SK-N-SH treated with all-trans-retinoic acid at 6 μM for 48 hours (cell line): Measurements from ENCODE around the gene KIAA0513.

ENCODE experiments used
- ATAC-seq: fragments of 200-7000 bp; cut with Tn5 transposase; 3 replicates; pipeline ENCODE4 v1.9.1; 2020; ENCODE audit warnings: mild to moderate bottlenecking, moderate library complexity
- BACH2 ChIP-seq: fragments of 250-450 bp; sonication (Bioruptor Pico); IDR thresholded peaks from 2 replicates; pipeline ENCODE4 v1.9.0; 2021; ENCODE audit warnings: mild to moderate bottlenecking, borderline replicate concordance
- CSDC2 ChIP-seq: fragments of 250-450 bp; sonication (Bioruptor Pico); IDR thresholded peaks from 2 replicates; pipeline ENCODE4 v1.5.0; 2020; ENCODE audit warnings: mild to moderate bottlenecking, moderate library complexity
- ESRRG ChIP-seq: fragments of 250-450 bp; sonication (Bioruptor Pico); IDR thresholded peaks from 2 replicates; pipeline ENCODE4 v1.6.1; 2021; ENCODE audit warnings: mild to moderate bottlenecking
- GLIS3 ChIP-seq: fragments of 250-450 bp; sonication (Bioruptor Pico); IDR thresholded peaks from 2 replicates; pipeline ENCODE4 v1.5.0; 2020; ENCODE audit warnings: mild to moderate bottlenecking, moderate library complexity
- ISL1 ChIP-seq: fragments of 250-450 bp; sonication (Bioruptor Pico); IDR thresholded peaks from 2 replicates; pipeline ENCODE4 v2.1.2; 2022; ENCODE audit warnings: mild to moderate bottlenecking, moderate library complexity
- OSR1 ChIP-seq: fragments of 250-450 bp; sonication (Bioruptor Pico); IDR thresholded peaks from 2 replicates; pipeline ENCODE4 v1.8.0; 2022; ENCODE audit warnings: moderate library complexity, mild to moderate bottlenecking, inconsistent platforms
- RARB ChIP-seq: fragments of 250-450 bp; sonication (Bioruptor Pico); IDR thresholded peaks from 2 replicates; pipeline ENCODE4 v1.8.0; 2021; ENCODE audit warnings: mild to moderate bottlenecking, moderate library complexity
- SNAI2 ChIP-seq: fragments of 250-450 bp; sonication (Bioruptor Pico); IDR thresholded peaks from 2 replicates; pipeline ENCODE4 v1.5.0; 2020; ENCODE audit warnings: mild to moderate bottlenecking, moderate library complexity
- TOX ChIP-seq: fragments of 250-450 bp; sonication (Bioruptor Pico); IDR thresholded peaks from 2 replicates; pipeline ENCODE4 v1.8.0; 2021; ENCODE audit warnings: mild to moderate bottlenecking, moderate library complexity, borderline replicate concordance
- ZC3H10 ChIP-seq: fragments of 250-450 bp; sonication (Bioruptor Pico); IDR thresholded peaks from 2 replicates; pipeline ENCODE4 v1.5.1; 2021; ENCODE audit warnings: mild to moderate bottlenecking, moderate library complexity
- ZFP3 ChIP-seq: fragments of 250-450 bp; sonication (Bioruptor Pico); IDR thresholded peaks from 2 replicates; pipeline ENCODE4 v1.5.0; 2020; ENCODE audit warnings: mild to moderate bottlenecking, moderate library complexity
- ZFP30 ChIP-seq: fragments of 450-650 bp; formaldehyde crosslinking; IDR thresholded peaks from 2 replicates; pipeline ENCODE4 v1.5.0; 2022; ENCODE audit warnings: mild to moderate bottlenecking, moderate library complexity
- ZNF565 ChIP-seq: fragments of 450-650 bp; formaldehyde crosslinking; conservative IDR thresholded peaks from 2 replicates; pipeline ENCODE4 v1.5.0; 2020; ENCODE audit warnings: low read depth, mild to moderate bottlenecking, moderate library complexity
- ZNF70 ChIP-seq: fragments of 450-650 bp; formaldehyde crosslinking; IDR thresholded peaks from 2 replicates; pipeline ENCODE4 v1.5.0; 2020; ENCODE audit warnings: mild to moderate bottlenecking, moderate library complexity
- ZNF8 ChIP-seq: fragments of 450-650 bp; formaldehyde crosslinking; IDR thresholded peaks from 2 replicates; pipeline ENCODE4 v1.5.0; 2020; ENCODE audit warnings: mild to moderate bottlenecking, moderate library complexity
- TF ChIP-seq, protein P1 (sequence below): fragments of 250-450 bp; sonication (Bioruptor Pico); IDR thresholded peaks from 2 replicates; pipeline ENCODE4 v1.8.0; 2020; ENCODE audit warnings: mild to moderate bottlenecking, moderate library complexity, borderline replicate concordance
- TF ChIP-seq, protein P2 (sequence below): fragments of 250-450 bp; sonication (Bioruptor Pico); IDR thresholded peaks from 2 replicates; pipeline ENCODE4 v1.5.0; 2020; ENCODE audit warnings: mild to moderate bottlenecking, moderate library complexity
- TF ChIP-seq, protein P3 (sequence below): fragments of 250-450 bp; sonication (Bioruptor Pico); IDR thresholded peaks from 2 replicates; pipeline ENCODE4 v1.8.0; 2021; ENCODE audit warnings: low read depth, mild to moderate bottlenecking, moderate library complexity, borderline replicate concordance
- TF ChIP-seq, protein P4 (sequence below): fragments of 250-450 bp; sonication (Bioruptor Pico); IDR thresholded peaks from 2 replicates; pipeline ENCODE4 v1.5.1; 2020; ENCODE audit warnings: low read depth, mild to moderate bottlenecking, moderate library complexity

KIAA0513 gene

DNA sequence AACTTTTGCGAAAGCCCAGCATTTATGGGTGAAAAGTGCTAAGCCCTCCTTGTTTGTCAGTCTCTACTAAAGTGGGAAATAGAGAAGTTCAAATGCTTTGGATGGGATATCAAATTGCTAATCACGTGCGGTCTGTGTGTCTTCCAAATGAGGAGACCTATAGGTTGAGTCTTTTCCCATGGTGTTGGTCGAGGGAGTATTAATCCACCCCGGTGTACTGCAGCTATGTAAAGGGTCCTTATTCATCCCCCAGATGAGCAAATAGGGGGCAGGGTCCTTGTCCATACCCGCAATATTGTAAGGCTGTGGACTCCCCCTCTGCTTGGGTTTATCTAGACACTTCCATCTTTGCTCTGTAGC, 14.6 kb downstream of the KIAA0513 start:
- no peak for ATAC-seq
- TF ChIP-seq RARB (CRISPR knock-in tag) (no peak), ZFP3 (CRISPR knock-in tag) (no peak), ESRRG (CRISPR knock-in tag) (no peak), ZFP30 (CRISPR knock-in tag) (no peak)
- TF ChIP-seq, protein P1, sequence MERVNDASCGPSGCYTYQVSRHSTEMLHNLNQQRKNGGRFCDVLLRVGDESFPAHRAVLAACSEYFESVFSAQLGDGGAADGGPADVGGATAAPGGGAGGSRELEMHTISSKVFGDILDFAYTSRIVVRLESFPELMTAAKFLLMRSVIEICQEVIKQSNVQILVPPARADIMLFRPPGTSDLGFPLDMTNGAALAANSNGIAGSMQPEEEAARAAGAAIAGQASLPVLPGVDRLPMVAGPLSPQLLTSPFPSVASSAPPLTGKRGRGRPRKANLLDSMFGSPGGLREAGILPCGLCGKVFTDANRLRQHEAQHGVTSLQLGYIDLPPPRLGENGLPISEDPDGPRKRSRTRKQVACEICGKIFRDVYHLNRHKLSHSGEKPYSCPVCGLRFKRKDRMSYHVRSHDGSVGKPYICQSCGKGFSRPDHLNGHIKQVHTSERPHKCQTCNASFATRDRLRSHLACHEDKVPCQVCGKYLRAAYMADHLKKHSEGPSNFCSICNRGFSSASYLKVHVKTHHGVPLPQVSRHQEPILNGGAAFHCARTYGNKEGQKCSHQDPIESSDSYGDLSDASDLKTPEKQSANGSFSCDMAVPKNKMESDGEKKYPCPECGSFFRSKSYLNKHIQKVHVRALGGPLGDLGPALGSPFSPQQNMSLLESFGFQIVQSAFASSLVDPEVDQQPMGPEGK (CRISPR knock-in tag) = no peak

DNA sequence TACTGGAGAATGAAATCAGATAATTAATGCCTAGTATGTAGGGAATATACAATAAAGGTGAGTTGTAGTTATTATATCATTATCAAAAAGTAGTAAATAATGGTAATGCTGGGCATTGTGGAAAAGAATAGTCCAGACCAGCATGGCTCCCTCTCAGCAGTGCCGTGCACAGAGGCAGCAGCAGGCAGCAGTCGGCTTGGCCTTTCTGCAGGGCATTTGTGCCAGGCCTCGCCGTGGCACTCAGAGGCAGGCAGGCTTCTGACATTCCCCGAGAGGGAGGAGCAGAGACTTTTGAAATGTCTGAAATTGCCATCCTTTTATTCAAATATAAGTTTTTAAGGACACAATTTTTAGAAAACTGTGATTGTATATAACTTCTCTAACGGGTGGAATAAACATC, 15.0 kb downstream of the KIAA0513 start:
- ATAC-seq = no peak
- TF ChIP-seq ISL1 (CRISPR knock-in tag) (no peak), BACH2 (no peak)

DNA sequence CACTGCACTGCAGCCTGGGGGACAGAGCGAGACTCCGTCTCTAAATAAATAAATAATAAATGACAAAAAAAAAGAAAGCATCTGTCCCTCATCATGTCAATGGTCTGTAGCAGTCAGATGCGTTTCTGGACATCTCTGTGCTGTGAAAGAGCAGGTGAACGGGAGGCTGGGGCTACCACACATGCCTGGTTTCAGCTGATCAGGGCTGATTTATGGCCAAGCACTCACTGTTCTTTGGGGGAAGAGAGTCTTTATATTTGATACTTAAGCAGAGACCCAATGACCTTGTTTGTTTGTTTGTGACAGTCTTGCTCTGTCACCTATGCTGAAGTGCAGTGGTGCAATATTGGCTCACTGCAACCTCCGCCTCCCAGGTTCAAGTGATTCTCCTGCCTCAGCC, 17.5 kb downstream of the KIAA0513 start:
- TF ChIP-seq ZC3H10 (no peak), ZNF8 (no peak), OSR1 (CRISPR knock-in tag) (no peak), SNAI2 (no peak), ZNF70 (CRISPR knock-in tag) (no peak), TOX (CRISPR knock-in tag) (no peak), RARB (CRISPR knock-in tag) (no peak)
- TF ChIP-seq, protein P2, sequence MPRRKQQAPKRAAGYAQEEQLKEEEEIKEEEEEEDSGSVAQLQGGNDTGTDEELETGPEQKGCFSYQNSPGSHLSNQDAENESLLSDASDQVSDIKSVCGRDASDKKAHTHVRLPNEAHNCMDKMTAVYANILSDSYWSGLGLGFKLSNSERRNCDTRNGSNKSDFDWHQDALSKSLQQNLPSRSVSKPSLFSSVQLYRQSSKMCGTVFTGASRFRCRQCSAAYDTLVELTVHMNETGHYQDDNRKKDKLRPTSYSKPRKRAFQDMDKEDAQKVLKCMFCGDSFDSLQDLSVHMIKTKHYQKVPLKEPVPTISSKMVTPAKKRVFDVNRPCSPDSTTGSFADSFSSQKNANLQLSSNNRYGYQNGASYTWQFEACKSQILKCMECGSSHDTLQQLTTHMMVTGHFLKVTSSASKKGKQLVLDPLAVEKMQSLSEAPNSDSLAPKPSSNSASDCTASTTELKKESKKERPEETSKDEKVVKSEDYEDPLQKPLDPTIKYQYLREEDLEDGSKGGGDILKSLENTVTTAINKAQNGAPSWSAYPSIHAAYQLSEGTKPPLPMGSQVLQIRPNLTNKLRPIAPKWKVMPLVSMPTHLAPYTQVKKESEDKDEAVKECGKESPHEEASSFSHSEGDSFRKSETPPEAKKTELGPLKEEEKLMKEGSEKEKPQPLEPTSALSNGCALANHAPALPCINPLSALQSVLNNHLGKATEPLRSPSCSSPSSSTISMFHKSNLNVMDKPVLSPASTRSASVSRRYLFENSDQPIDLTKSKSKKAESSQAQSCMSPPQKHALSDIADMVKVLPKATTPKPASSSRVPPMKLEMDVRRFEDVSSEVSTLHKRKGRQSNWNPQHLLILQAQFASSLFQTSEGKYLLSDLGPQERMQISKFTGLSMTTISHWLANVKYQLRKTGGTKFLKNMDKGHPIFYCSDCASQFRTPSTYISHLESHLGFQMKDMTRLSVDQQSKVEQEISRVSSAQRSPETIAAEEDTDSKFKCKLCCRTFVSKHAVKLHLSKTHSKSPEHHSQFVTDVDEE = no peak
- ATAC-seq = no peak

DNA sequence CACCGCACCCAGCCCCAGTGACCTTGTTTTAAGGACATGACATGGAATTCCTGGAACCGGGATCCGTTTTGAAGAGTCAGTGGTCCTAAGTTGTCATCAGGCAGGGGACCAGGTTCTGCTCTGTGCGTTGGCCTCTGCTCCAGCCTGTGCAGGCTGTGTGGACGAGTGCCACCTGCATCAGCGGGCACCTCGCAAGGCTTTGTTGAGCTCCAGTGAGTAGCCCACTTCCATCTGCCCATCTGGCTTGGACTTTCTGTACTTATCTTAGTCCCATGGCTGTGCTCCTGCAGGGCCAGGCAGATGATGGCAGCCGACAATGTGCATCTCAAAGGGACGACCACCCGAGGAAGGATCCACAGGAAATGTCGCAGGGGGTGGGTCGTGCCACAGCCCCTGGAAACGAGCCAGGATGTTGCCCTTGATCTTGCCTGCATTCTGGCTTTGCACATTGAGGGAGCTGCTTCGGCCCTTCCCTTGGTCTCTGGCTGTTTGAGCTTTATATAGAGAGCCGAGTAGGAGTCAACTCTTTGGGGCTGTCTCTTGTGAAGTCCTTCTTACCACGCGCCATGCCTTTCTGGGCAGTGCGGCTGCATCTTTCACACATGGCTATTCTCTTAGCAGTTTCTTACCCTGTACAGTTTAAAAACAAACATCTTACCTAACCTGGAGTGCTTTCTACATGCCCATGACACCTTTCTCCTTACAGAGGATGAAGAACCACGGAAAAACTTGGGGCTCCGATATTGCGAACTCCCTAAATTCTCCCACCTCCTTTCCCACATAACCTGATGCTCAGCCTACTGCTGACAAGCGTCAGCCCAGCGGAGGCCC, 18.3 kb downstream of the KIAA0513 start:
- no peak for ATAC-seq
- no peak for TF ChIP-seq ZNF565 (CRISPR knock-in tag)
- TF ChIP-seq, protein P3, sequence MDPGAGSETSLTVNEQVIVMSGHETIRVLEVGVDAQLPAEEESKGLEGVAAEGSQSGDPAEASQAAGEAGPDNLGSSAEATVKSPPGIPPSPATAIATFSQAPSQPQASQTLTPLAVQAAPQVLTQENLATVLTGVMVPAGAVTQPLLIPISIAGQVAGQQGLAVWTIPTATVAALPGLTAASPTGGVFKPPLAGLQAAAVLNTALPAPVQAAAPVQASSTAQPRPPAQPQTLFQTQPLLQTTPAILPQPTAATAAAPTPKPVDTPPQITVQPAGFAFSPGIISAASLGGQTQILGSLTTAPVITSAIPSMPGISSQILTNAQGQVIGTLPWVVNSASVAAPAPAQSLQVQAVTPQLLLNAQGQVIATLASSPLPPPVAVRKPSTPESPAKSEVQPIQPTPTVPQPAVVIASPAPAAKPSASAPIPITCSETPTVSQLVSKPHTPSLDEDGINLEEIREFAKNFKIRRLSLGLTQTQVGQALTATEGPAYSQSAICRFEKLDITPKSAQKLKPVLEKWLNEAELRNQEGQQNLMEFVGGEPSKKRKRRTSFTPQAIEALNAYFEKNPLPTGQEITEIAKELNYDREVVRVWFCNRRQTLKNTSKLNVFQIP (CRISPR knock-in tag) = no peak
- no peak for TF ChIP-seq ZNF8
- no peak for TF ChIP-seq TOX (CRISPR knock-in tag)
- no peak for TF ChIP-seq ZFP30 (CRISPR knock-in tag)
- TF ChIP-seq RARB (CRISPR knock-in tag) = no peak
- no peak for TF ChIP-seq GLIS3 (CRISPR knock-in tag)
- TF ChIP-seq ESRRG (CRISPR knock-in tag) = no peak
- no peak for TF ChIP-seq ZC3H10
- TF ChIP-seq CSDC2 (CRISPR knock-in tag) = no peak
- no peak for TF ChIP-seq ZNF70 (CRISPR knock-in tag)
- TF ChIP-seq, protein P2 = no peak
- TF ChIP-seq, protein P4, sequence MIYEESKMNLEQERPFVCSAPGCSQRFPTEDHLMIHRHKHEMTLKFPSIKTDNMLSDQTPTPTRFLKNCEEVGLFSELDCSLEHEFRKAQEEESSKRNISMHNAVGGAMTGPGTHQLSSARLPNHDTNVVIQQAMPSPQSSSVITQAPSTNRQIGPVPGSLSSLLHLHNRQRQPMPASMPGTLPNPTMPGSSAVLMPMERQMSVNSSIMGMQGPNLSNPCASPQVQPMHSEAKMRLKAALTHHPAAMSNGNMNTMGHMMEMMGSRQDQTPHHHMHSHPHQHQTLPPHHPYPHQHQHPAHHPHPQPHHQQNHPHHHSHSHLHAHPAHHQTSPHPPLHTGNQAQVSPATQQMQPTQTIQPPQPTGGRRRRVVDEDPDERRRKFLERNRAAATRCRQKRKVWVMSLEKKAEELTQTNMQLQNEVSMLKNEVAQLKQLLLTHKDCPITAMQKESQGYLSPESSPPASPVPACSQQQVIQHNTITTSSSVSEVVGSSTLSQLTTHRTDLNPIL = no peak
- TF ChIP-seq ISL1 (CRISPR knock-in tag) = no peak
- TF ChIP-seq, all 23 proteins: peak for 0
